HEK293 (cell line): ENCODE measurements around the gene PCDHGB7.

Experiments used
- KLF8 ChIP-seq: fragments of 450-650 bp; formaldehyde crosslinking; IDR thresholded peaks from 2 replicates; pipeline ENCODE4 v1.5.1; 2016; ENCODE audit warnings: missing biosample characterization, missing genetic modification characterization
- ZNF248 ChIP-seq: fragments of 450-650 bp; formaldehyde crosslinking; IDR thresholded peaks from 2 replicates; pipeline ENCODE4 v1.5.1; 2017; ENCODE audit warnings: missing biosample characterization, missing genetic modification characterization
- ZNF341 ChIP-seq: fragments of 450-650 bp; formaldehyde crosslinking; IDR thresholded peaks from 2 replicates; pipeline ENCODE4; 2016; ENCODE audit warnings: low read depth, missing biosample characterization, missing genetic modification characterization
- ZNF423 ChIP-seq: fragments of 450-650 bp; formaldehyde crosslinking; IDR thresholded peaks from 2 replicates; pipeline ENCODE4 v1.5.1; 2016; ENCODE audit warnings: missing biosample characterization, missing genetic modification characterization
- ZNF48 ChIP-seq: fragments of 450-650 bp; formaldehyde crosslinking; IDR thresholded peaks from 2 replicates; pipeline ENCODE4 v1.5.1; 2016; ENCODE audit warnings: missing biosample characterization, missing genetic modification characterization
- ZNF501 ChIP-seq: fragments of 450-650 bp; formaldehyde crosslinking; IDR thresholded peaks from 2 replicates; pipeline ENCODE4 v1.5.1; 2016; ENCODE audit warnings: missing biosample characterization, missing genetic modification characterization
- ZNF514 ChIP-seq: fragments of 450-650 bp; formaldehyde crosslinking; IDR thresholded peaks from 2 replicates; pipeline ENCODE4 v1.5.1; 2016; ENCODE audit warnings: missing biosample characterization, missing genetic modification characterization
- TF ChIP-seq, protein P1 (sequence below): fragments of 450-650 bp; formaldehyde crosslinking; IDR thresholded peaks from 2 replicates; pipeline ENCODE4 v1.5.1; 2016; ENCODE audit warnings: missing biosample characterization, missing genetic modification characterization
- TF ChIP-seq, protein P2 (sequence below): fragments of 450-650 bp; formaldehyde crosslinking; IDR thresholded peaks from 2 replicates; pipeline ENCODE4 v1.5.1; 2016; ENCODE audit warnings: missing biosample characterization, missing genetic modification characterization
- TF ChIP-seq, protein P3 (sequence below): fragments of 450-650 bp; formaldehyde crosslinking; IDR thresholded peaks from 2 replicates; pipeline ENCODE4 v1.5.1; 2016; ENCODE audit warnings: missing biosample characterization, missing genetic modification characterization, low read depth
- TF ChIP-seq, protein P4 (sequence below): fragments of 450-650 bp; formaldehyde crosslinking; IDR thresholded peaks from 2 replicates; pipeline ENCODE4 v1.5.1; 2016; ENCODE audit warnings: missing biosample characterization, missing genetic modification characterization, borderline replicate concordance

DNA sequence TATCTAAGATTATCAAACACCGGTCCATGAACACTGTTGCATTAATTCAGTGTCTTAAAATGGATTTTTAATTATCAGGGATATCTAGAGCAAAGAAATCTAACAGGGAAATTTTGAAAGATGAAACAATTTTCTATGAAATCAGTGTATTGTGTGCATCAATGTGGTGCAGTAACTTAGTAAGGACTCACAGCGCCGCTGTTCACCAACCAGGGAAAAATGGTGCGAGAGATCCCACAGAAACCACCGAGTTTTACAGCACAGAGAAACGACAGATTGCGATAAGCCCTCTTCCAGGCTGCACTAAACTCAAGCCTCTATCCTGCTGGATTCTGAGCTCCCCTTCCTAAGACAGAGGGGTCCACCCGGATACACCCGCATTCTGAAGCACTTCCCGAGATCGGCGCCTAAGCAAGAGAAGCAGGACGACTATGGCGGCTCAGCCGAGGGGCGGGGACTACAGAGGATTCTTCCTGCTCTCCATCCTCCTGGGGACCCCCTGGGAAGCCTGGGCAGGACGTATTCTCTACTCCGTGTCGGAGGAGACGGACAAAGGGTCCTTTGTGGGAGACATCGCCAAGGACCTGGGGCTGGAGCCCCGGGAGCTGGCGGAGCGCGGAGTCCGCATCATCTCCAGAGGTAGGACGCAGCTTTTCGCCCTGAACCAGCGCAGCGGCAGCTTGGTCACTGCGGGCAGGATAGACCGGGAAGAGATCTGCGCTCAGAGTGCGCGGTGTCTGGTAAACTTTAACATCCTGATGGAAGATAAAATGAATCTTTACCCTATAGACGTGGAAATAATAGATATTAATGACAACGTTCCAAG, 34.8 kb upstream of the PCDHGB7 start, which contains the start of gene PCDHGA7:
- TF ChIP-seq ZNF514 (tag by site-specific recombination): no peak
- no peak for TF ChIP-seq ZNF248 (tag by site-specific recombination)
- TF ChIP-seq, protein P1, sequence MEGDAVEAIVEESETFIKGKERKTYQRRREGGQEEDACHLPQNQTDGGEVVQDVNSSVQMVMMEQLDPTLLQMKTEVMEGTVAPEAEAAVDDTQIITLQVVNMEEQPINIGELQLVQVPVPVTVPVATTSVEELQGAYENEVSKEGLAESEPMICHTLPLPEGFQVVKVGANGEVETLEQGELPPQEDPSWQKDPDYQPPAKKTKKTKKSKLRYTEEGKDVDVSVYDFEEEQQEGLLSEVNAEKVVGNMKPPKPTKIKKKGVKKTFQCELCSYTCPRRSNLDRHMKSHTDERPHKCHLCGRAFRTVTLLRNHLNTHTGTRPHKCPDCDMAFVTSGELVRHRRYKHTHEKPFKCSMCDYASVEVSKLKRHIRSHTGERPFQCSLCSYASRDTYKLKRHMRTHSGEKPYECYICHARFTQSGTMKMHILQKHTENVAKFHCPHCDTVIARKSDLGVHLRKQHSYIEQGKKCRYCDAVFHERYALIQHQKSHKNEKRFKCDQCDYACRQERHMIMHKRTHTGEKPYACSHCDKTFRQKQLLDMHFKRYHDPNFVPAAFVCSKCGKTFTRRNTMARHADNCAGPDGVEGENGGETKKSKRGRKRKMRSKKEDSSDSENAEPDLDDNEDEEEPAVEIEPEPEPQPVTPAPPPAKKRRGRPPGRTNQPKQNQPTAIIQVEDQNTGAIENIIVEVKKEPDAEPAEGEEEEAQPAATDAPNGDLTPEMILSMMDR (tag by site-specific recombination): no peak
- TF ChIP-seq, protein P2, sequence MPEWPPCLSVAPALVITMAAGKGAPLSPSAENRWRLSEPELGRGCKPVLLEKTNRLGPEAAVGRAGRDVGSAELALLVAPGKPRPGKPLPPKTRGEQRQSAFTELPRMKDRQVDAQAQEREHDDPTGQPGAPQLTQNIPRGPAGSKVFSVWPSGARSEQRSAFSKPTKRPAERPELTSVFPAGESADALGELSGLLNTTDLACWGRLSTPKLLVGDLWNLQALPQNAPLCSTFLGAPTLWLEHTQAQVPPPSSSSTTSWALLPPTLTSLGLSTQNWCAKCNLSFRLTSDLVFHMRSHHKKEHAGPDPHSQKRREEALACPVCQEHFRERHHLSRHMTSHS (tag by site-specific recombination): no peak
- no peak for TF ChIP-seq ZNF423 (tag by site-specific recombination)
- no peak for TF ChIP-seq ZNF48 (tag by site-specific recombination)
- no peak for TF ChIP-seq ZNF501 (tag by site-specific recombination)
- no peak for TF ChIP-seq ZNF341
- TF ChIP-seq KLF8 (tag by site-specific recombination): no peak
- TF ChIP-seq, protein P3, sequence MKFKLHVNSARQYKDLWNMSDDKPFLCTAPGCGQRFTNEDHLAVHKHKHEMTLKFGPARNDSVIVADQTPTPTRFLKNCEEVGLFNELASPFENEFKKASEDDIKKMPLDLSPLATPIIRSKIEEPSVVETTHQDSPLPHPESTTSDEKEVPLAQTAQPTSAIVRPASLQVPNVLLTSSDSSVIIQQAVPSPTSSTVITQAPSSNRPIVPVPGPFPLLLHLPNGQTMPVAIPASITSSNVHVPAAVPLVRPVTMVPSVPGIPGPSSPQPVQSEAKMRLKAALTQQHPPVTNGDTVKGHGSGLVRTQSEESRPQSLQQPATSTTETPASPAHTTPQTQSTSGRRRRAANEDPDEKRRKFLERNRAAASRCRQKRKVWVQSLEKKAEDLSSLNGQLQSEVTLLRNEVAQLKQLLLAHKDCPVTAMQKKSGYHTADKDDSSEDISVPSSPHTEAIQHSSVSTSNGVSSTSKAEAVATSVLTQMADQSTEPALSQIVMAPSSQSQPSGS: no peak
- TF ChIP-seq, protein P4, sequence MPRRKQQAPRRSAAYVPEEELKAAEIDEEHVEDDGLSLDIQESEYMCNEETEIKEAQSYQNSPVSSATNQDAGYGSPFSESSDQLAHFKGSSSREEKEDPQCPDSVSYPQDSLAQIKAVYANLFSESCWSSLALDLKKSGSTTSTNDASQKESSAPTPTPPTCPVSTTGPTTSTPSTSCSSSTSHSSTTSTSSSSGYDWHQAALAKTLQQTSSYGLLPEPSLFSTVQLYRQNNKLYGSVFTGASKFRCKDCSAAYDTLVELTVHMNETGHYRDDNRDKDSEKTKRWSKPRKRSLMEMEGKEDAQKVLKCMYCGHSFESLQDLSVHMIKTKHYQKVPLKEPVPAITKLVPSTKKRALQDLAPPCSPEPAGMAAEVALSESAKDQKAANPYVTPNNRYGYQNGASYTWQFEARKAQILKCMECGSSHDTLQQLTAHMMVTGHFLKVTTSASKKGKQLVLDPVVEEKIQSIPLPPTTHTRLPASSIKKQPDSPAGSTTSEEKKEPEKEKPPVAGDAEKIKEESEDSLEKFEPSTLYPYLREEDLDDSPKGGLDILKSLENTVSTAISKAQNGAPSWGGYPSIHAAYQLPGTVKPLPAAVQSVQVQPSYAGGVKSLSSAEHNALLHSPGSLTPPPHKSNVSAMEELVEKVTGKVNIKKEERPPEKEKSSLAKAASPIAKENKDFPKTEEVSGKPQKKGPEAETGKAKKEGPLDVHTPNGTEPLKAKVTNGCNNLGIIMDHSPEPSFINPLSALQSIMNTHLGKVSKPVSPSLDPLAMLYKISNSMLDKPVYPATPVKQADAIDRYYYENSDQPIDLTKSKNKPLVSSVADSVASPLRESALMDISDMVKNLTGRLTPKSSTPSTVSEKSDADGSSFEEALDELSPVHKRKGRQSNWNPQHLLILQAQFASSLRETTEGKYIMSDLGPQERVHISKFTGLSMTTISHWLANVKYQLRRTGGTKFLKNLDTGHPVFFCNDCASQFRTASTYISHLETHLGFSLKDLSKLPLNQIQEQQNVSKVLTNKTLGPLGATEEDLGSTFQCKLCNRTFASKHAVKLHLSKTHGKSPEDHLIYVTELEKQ: no peak
